GM18858 (cell line): ENCODE results near the gene PCCA.
"Not testable (repeated sequence)": the region's sequence is repeated elsewhere in the genome, so short reads cannot be mapped to it uniquely, and the experiment has no call there.

Source experiments
- ATAC-seq: cut with Tn5 transposase; IDR thresholded peaks from one replicate; pipeline ENCODE4 v1.9.1; 2021; ENCODE audit not compliant: unreplicated experiment

PCCA gene

GRCh38 chr13:100521851-100522617, 433.1 kb downstream of the PCCA start:
- ATAC-seq = no peak

GRCh38 chr13:100522618-100523309, 433.9 kb downstream of the PCCA start:
- ATAC-seq = no peak

GRCh38 chr13:100523411-100523810, 434.5 kb downstream of the PCCA start:
- ATAC-seq = no peak

- ATAC-seq = no peak
These were observed 435.1 kb downstream of the PCCA start for GRCh38 chr13:100523981-100524386.

- not testable (repeated sequence) for ATAC-seq
These were observed 435.8 kb downstream of the PCCA start for GRCh38 chr13:100524688-100525087.

GRCh38 chr13:100525453-100526317, 436.8 kb downstream of the PCCA start:
- ATAC-seq = no peak

GRCh38 chr13:100526318-100527000, 437.6 kb downstream of the PCCA start:
- ATAC-seq = no peak

- ATAC-seq = no peak
These were observed 438.8 kb downstream of the PCCA start for GRCh38 chr13:100527644-100528043.

- ATAC-seq = no peak
These were observed 439.5 kb downstream of the PCCA start for GRCh38 chr13:100528353-100528752.

GRCh38 chr13:100528820-100529219, 439.9 kb downstream of the PCCA start:
- ATAC-seq = no peak

GRCh38 chr13:100529666-100530377, 440.9 kb downstream of the PCCA start:
- ATAC-seq = no peak

GRCh38 chr13:100530671-100531213, 441.8 kb downstream of the PCCA start:
- no peak for ATAC-seq

GRCh38 chr13:100532090-100532766, 443.3 kb downstream of the PCCA start:
- ATAC-seq = no peak

GRCh38 chr13:100532836-100533435, 444.0 kb downstream of the PCCA start:
- no peak for ATAC-seq

- no peak for ATAC-seq
These were observed 444.7 kb downstream of the PCCA start for GRCh38 chr13:100533588-100534041.

GRCh38 chr13:100534147-100534843, 445.4 kb downstream of the PCCA start:
- no peak for ATAC-seq

- no peak for ATAC-seq
These were observed 446.0 kb downstream of the PCCA start for GRCh38 chr13:100534911-100535310.

GRCh38 chr13:100535426-100536135, 446.7 kb downstream of the PCCA start:
- no peak for ATAC-seq
